Ovary (tissue), 3 donors: Measurements from ENCODE around the gene DUSP23.

Experiments used
- EP300 ChIP-seq: sonication (generic); formaldehyde crosslinking; IDR thresholded peaks from one replicate; pipeline ENCODE4 v1.6.1; 2017; ENCODE audit warnings: antibody characterized with exemption
- POLR2A ChIP-seq: fragments of 450-650 bp; IDR thresholded peaks from one replicate; pipeline ENCODE4 v1.6.1; 2017; ENCODE audit warnings: antibody characterized with exemption, mild to moderate bottlenecking, moderate library complexity
- TF ChIP-seq, protein P1 (sequence below), 3 donors: fragments of 450-650 bp in 2 of 3; fragments of 200-600 bp in 1 of 3; IDR thresholded peaks; one replicate each; pipeline versions ENCODE4 v1.5.1 to v1.8.0; 2016 to 2022; ENCODE audit warnings: antibody characterized with exemption in 3 of 3, mild to moderate bottlenecking in 1 of 3
- donor health status: DM: no; HTN: no; CAD: no.

DNA sequence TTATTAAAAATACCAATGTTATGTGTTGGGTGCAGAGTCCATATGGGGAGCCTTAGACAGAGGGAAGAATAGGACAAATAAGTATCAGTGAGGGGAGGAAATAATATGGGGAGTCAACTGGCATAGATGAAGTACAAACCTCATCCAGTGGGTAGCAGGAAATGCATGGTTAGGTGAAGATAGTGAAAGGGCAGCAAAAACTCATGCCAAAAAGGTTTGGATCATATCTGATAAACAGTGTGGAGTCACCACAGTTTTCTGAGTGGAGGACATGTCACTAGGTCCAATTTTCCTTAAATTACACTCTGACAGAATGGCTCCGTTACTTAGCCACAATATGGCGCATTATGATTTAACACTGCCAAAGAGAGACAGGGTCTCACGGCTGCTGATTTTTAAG is 10.3 kb downstream of the DUSP23 start:
- TF ChIP-seq EP300 (no peak), POLR2A (no peak)
- TF ChIP-seq, protein P1, sequence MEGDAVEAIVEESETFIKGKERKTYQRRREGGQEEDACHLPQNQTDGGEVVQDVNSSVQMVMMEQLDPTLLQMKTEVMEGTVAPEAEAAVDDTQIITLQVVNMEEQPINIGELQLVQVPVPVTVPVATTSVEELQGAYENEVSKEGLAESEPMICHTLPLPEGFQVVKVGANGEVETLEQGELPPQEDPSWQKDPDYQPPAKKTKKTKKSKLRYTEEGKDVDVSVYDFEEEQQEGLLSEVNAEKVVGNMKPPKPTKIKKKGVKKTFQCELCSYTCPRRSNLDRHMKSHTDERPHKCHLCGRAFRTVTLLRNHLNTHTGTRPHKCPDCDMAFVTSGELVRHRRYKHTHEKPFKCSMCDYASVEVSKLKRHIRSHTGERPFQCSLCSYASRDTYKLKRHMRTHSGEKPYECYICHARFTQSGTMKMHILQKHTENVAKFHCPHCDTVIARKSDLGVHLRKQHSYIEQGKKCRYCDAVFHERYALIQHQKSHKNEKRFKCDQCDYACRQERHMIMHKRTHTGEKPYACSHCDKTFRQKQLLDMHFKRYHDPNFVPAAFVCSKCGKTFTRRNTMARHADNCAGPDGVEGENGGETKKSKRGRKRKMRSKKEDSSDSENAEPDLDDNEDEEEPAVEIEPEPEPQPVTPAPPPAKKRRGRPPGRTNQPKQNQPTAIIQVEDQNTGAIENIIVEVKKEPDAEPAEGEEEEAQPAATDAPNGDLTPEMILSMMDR (IDR thresholded peaks at IDR 0.05): no peak
